ENCODE results near the gene CCDC6.
"Not testable (repeated sequence)": the region's sequence is repeated elsewhere in the genome, so short reads cannot be mapped to it uniquely, and the experiment has no call there.

CCDC6 gene

DNA sequence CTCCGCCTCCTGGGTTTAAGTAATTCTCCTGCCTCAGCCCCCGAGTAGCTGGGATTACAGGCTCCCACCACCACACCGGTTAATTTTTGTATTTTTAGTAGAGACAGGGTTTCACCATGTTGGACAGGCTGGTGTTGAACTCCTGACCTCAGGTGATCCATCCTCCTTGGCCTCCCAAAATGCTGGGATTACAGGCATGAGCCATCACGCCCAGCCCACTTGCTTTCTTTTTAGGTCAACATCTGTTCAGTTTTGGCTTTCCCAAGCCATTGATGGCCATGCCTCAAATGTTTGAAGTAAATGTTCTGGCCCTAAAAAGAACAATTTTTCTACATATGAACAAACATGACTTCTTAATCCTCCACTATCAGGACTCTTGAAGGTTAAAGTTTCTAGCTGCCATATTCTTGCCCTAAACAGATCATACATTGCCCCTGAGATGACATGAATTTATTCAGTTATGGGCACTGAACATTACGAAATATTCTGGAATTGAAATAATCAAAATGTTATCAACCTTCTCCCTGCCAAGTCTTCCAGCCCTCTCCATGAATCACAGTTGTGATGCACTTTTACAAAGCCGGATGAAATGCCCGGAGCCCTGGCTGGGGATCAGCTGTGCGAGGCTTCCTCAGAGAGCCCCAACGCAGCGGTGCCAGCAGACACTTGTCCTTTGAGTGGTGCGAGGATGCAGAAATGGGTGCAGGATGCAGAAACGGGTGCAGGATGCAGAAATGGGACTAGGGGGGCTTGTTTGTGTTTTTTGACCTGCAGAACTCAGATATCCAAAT lies 156.0 kb downstream of the CCDC6 start:
- H4K91ac ChIP-seq (ENCODE audit: low read depth, low read length, poor library complexity): no peak overlapping the region
- no peaks in the 10 kb centered on the region for H3K36me3 ChIP-seq (replicated peaks in 1 of 2; ENCODE audit: control insufficient read depth in 2 of 2, insufficient read depth in 2 of 2, low read length in 2 of 2)
- H3K27ac ChIP-seq (replicated peaks; ENCODE audit: low read length): no peak overlapping the region
- H2BK5ac ChIP-seq (ENCODE audit: low read length): no peak overlapping the region
- H3K4me2 ChIP-seq (ENCODE audit: insufficient read depth, low read length, poor library complexity, severe bottlenecking): no peak overlapping the region
- H2AK5ac ChIP-seq (ENCODE audit: low read depth, low read length): no peak overlapping the region
- H3K27me3 ChIP-seq (ENCODE audit: control insufficient read depth in 3 of 3, insufficient read depth in 3 of 3, low read depth in 1 of 3, low read length in 3 of 3): no peaks in the 10 kb centered on the region
- no peaks in the 10 kb centered on the region for H3K79me1 ChIP-seq (ENCODE audit: low read depth, low read length)
- no peak overlapping the region for H3K4me3 ChIP-seq (ENCODE audit: low read length in 2 of 2)
- H2BK12ac ChIP-seq (ENCODE audit: low read length): no peak overlapping the region
- no peak overlapping the region for H3K23ac ChIP-seq (ENCODE audit: low read depth, low read length, poor library complexity)
- H2AFZ ChIP-seq (ENCODE audit: low read length): no peak overlapping the region
- no peaks in the 10 kb centered on the region for H3K9me3 ChIP-seq (replicated peaks in 1 of 2; ENCODE audit: control insufficient read depth in 2 of 2, insufficient read depth in 1 of 2, low read depth in 1 of 2, low read length in 2 of 2)
- H3K18ac ChIP-seq (ENCODE audit: low read length): no peak overlapping the region
- H3K4ac ChIP-seq (ENCODE audit: low read length): no peak overlapping the region
- no peaks in the 10 kb centered on the region for H3K4me1 ChIP-seq (ENCODE audit: control insufficient read depth in 2 of 2, insufficient read depth in 1 of 2, low read depth in 1 of 2, low read length in 2 of 2)
- no CpG with 5 or more reads among the region's 12 CpGs for WGBS, 2 donors (ENCODE audit: extremely low coverage in 2 of 2, insufficient read length in 2 of 2, insufficient replicate concordance in 1 of 2)
- no peak for DNase-seq (ENCODE audit: low spot score)
- no peak overlapping the region for H4K8ac ChIP-seq (ENCODE audit: low read depth, low read length)
- H2BK120ac ChIP-seq (ENCODE audit: low read depth, low read length): no peak overlapping the region
- no peak overlapping the region for H2BK15ac ChIP-seq (ENCODE audit: low read length)
- H3K9ac ChIP-seq (ENCODE audit: low read depth, low read length, poor library complexity): no peak overlapping the region
- H3K14ac ChIP-seq (ENCODE audit: low read length): peak overlapping the region; percentile 42

DNA sequence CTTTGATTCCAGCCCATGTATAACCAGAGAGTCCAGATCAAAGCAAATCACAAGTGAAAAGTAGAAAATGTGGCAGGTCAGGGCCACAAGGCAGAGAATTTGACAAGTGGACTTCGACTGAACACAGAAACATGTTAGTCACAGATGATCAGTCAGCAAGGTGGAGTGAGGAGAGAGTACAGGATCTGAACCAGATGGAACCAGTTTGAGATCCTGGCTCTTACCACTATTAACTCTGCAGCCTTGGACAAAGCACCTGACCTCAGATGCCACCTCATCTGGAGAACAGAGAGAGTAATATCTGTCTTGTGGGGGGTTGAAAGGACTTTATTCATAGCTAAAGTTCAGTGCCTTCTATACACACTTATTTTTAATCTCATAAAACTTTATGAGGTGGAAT lies 157.5 kb downstream of the CCDC6 start:
- Histone ChIP-seq H3K27me3 (ENCODE audit: control insufficient read depth in 3 of 3, insufficient read depth in 3 of 3, low read depth in 1 of 3, low read length in 3 of 3) (no peaks in the 10 kb centered on the region), H3K23ac (ENCODE audit: low read depth, low read length, poor library complexity) (no peak overlapping the region), H3K27ac (replicated peaks; ENCODE audit: low read length) (no peak overlapping the region), H2AK5ac (ENCODE audit: low read depth, low read length) (no peak overlapping the region), H4K8ac (ENCODE audit: low read depth, low read length) (no peak overlapping the region), H3K79me1 (ENCODE audit: low read depth, low read length) (no peaks in the 10 kb centered on the region), H2AFZ (ENCODE audit: low read length) (no peak overlapping the region), H3K4me2 (ENCODE audit: insufficient read depth, low read length, poor library complexity, severe bottlenecking) (no peak overlapping the region), H4K91ac (ENCODE audit: low read depth, low read length, poor library complexity) (no peak overlapping the region), H2BK12ac (ENCODE audit: low read length) (no peak overlapping the region), H3K9ac (ENCODE audit: low read depth, low read length, poor library complexity) (no peak overlapping the region), H3K18ac (ENCODE audit: low read length) (no peak overlapping the region), H3K14ac (ENCODE audit: low read length) (no peak overlapping the region), H2BK5ac (ENCODE audit: low read length) (no peak overlapping the region), H3K36me3 (replicated peaks in 1 of 2; ENCODE audit: control insufficient read depth in 2 of 2, insufficient read depth in 2 of 2, low read length in 2 of 2) (no peaks in the 10 kb centered on the region), H3K4me3 (ENCODE audit: low read length in 2 of 2) (no peak overlapping the region), H3K4ac (ENCODE audit: low read length) (no peak overlapping the region), H2BK15ac (ENCODE audit: low read length) (no peak overlapping the region), H3K9me3 (replicated peaks in 1 of 2; ENCODE audit: control insufficient read depth in 2 of 2, insufficient read depth in 1 of 2, low read depth in 1 of 2, low read length in 2 of 2) (no peaks in the 10 kb centered on the region), H3K4me1 (ENCODE audit: control insufficient read depth in 2 of 2, insufficient read depth in 1 of 2, low read depth in 1 of 2, low read length in 2 of 2) (no peaks in the 10 kb centered on the region), H2BK120ac (ENCODE audit: low read depth, low read length) (no peak overlapping the region)
- no CpG with 5 or more reads among the region's 1 CpG for WGBS, 2 donors (ENCODE audit: extremely low coverage in 2 of 2, insufficient read length in 2 of 2, insufficient replicate concordance in 1 of 2)
- DNase-seq (ENCODE audit: low spot score): no peak

DNA sequence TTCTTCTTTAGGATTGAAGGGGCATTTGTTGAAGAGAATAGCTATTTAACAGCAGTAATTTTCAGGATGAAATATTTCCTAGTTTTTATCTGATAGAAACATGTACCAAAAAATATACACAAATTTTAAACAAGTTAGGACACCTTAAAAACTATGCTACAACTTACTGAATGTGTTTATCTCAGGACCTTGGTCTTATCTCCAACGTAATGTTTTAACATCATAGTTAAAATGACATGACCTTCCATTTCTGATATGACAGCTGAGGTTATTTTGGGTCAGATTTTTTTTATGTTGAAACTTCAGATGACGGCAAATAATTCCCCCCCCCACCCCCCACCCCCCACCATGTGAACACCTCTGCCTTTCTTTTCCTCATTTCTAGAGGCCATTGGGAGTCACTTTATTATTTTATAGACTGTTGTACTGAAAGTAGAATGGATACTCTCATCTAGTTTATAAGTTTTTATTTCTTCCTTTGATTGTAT lies 161.1 kb downstream of the CCDC6 start:
- no peak overlapping the region for H3K4me2 ChIP-seq (ENCODE audit: insufficient read depth, low read length, poor library complexity, severe bottlenecking)
- no peak overlapping the region for H3K18ac ChIP-seq (ENCODE audit: low read length)
- no peak overlapping the region for H3K27ac ChIP-seq (replicated peaks; ENCODE audit: low read length)
- no peak overlapping the region for H3K4ac ChIP-seq (ENCODE audit: low read length)
- H4K91ac ChIP-seq (ENCODE audit: low read depth, low read length, poor library complexity): no peak overlapping the region
- H4K8ac ChIP-seq (ENCODE audit: low read depth, low read length): no peak overlapping the region
- H3K79me1 ChIP-seq (ENCODE audit: low read depth, low read length): no peaks in the 10 kb centered on the region
- H3K27me3 ChIP-seq (ENCODE audit: control insufficient read depth in 3 of 3, insufficient read depth in 3 of 3, low read depth in 1 of 3, low read length in 3 of 3): no peaks in the 10 kb centered on the region
- H3K4me1 ChIP-seq (ENCODE audit: control insufficient read depth in 2 of 2, insufficient read depth in 1 of 2, low read depth in 1 of 2, low read length in 2 of 2): no peaks in the 10 kb centered on the region
- no peak overlapping the region for H2BK5ac ChIP-seq (ENCODE audit: low read length)
- DNase-seq (ENCODE audit: low spot score): no peak
- H2BK15ac ChIP-seq (ENCODE audit: low read length): no peak overlapping the region
- WGBS, 2 donors (ENCODE audit: extremely low coverage in 2 of 2, insufficient read length in 2 of 2, insufficient replicate concordance in 1 of 2): no CpG with 5 or more reads among the region's 2 CpGs
- H3K9me3 ChIP-seq (replicated peaks in 1 of 2; ENCODE audit: control insufficient read depth in 2 of 2, insufficient read depth in 1 of 2, low read depth in 1 of 2, low read length in 2 of 2): no peaks in the 10 kb centered on the region
- H2AK5ac ChIP-seq (ENCODE audit: low read depth, low read length): no peak overlapping the region
- no peak overlapping the region for H3K9ac ChIP-seq (ENCODE audit: low read depth, low read length, poor library complexity)
- H3K4me3 ChIP-seq (ENCODE audit: low read length in 2 of 2): no peak overlapping the region
- no peak overlapping the region for H3K23ac ChIP-seq (ENCODE audit: low read depth, low read length, poor library complexity)
- H2BK120ac ChIP-seq (ENCODE audit: low read depth, low read length): no peak overlapping the region
- no peak overlapping the region for H2BK12ac ChIP-seq (ENCODE audit: low read length)
- no peak overlapping the region for H2AFZ ChIP-seq (ENCODE audit: low read length)
- no peak overlapping the region for H3K14ac ChIP-seq (ENCODE audit: low read length)
- H3K36me3 ChIP-seq (replicated peaks in 1 of 2; ENCODE audit: control insufficient read depth in 2 of 2, insufficient read depth in 2 of 2, low read length in 2 of 2): no peaks in the 10 kb centered on the region

DNA sequence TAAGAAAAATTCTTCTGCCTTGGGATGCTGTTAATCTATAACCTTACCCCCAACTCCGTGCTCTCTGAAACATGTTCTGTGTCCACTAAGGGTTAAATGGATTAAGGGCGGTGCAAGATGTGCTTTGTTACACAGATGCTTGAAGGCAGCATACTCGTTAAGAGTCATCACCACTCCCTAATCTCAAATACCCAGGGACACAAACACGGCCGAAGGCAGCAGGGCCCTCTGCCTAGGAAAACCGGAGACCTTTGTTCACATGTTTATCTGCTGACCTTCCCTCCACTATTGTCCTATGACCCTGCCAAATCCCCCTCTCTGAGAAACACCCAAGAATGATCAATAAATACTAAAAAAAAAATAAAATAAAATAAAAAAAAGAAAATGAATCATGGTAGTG lies 161.6 kb downstream of the CCDC6 start:
- not testable (repeated sequence) for H2BK12ac ChIP-seq (ENCODE audit: low read length); H2AK5ac ChIP-seq (ENCODE audit: low read depth, low read length); H3K4ac ChIP-seq (ENCODE audit: low read length); H3K14ac ChIP-seq (ENCODE audit: low read length); DNase-seq (ENCODE audit: low spot score); H3K4me1 ChIP-seq (ENCODE audit: control insufficient read depth in 2 of 2, insufficient read depth in 1 of 2, low read depth in 1 of 2, low read length in 2 of 2); H3K4me2 ChIP-seq (ENCODE audit: insufficient read depth, low read length, poor library complexity, severe bottlenecking); H3K27ac ChIP-seq (replicated peaks; ENCODE audit: low read length); H3K9ac ChIP-seq (ENCODE audit: low read depth, low read length, poor library complexity); H3K27me3 ChIP-seq (ENCODE audit: control insufficient read depth in 3 of 3, insufficient read depth in 3 of 3, low read depth in 1 of 3, low read length in 3 of 3); H3K18ac ChIP-seq (ENCODE audit: low read length); H4K8ac ChIP-seq (ENCODE audit: low read depth, low read length); H3K4me3 ChIP-seq (ENCODE audit: low read length in 2 of 2); H3K36me3 ChIP-seq (replicated peaks in 1 of 2; ENCODE audit: control insufficient read depth in 2 of 2, insufficient read depth in 2 of 2, low read length in 2 of 2); H3K79me1 ChIP-seq (ENCODE audit: low read depth, low read length); H3K9me3 ChIP-seq (replicated peaks in 1 of 2; ENCODE audit: control insufficient read depth in 2 of 2, insufficient read depth in 1 of 2, low read depth in 1 of 2, low read length in 2 of 2); H2AFZ ChIP-seq (ENCODE audit: low read length); H2BK5ac ChIP-seq (ENCODE audit: low read length); H2BK120ac ChIP-seq (ENCODE audit: low read depth, low read length); H2BK15ac ChIP-seq (ENCODE audit: low read length); H3K23ac ChIP-seq (ENCODE audit: low read depth, low read length, poor library complexity); H4K91ac ChIP-seq (ENCODE audit: low read depth, low read length, poor library complexity)
- WGBS, 2 donors (ENCODE audit: extremely low coverage in 2 of 2, insufficient read length in 2 of 2, insufficient replicate concordance in 1 of 2): no CpG with 5 or more reads among the region's 6 CpGs
